Measurements from ENCODE around the gene KLHDC7A. TPM values are rescaled to one million over a fixed set of nuclear protein-coding genes. Genes with fewer than 3 reads are reported as not detected.
"Not testable (repeated sequence)": the region's sequence is repeated elsewhere in the genome, so short reads cannot be mapped to it uniquely, and the experiment has no call there.

KLHDC7A gene
- total and polyA plus RNA-seq, 2 experiments from 2014 or later, result not detected

DNA sequence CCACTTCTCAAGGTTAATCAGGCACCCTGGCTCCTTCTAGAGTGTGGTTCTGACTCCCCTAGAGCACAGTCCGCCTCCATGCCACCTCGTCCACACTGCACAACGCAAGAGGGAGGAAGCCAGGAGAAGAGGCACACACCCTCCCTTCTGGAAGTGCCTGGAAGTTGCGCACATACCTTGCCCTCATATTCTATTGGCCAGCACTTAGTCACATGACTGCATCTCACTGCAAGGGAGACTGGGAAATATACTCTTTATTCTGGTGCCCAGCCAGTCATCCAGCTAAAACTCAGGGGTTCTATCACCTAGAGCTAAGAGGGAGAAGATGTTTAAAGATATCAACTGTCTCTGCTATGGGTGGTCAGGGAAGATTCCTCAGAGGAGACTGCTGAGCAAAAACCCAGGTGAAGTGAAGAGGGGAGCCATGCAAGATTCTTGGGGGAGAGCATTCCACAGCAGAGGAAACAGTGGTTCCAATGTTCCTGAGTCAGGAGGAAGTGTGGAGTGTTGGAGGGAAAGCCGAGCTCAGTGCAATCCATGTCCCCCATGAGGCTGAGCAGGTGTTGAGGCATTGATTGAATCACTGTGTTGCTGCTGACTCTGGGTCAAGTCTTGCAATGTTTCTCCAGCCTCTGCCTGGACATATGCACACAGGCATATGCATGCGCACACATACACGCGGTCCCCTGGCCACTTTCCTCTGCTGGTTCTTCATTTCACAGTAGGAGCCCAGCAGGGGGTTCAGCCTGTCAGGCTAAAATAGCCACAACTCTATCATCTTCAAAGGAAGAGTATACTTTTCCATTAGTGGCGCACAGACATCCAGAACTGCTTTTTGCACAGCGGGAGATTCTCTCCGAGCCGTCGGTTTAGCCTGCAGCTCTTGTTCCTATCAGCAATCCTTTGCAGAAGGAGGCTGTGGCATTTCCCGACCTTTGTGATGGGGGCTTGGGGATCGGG, 22.3 kb upstream of the KLHDC7A start:
- Histone ChIP-seq H3F3A (ENCODE audit: insufficient read depth) (no peaks in the 10 kb centered on the region), H3K4me1 (ENCODE audit: insufficient read depth) (no peaks in the 10 kb centered on the region), H4K20me1 (ENCODE audit: insufficient read depth) (no peaks in the 10 kb centered on the region), H3K9me3 (ENCODE audit: low read depth) (no peaks in the 10 kb centered on the region), H2AFZ (no peak overlapping the region), H3K36me3 (ENCODE audit: low read depth) (no peaks in the 10 kb centered on the region), H3K4me3 (no peak overlapping the region), H3K79me2 (ENCODE audit: insufficient read depth) (no peaks in the 10 kb centered on the region), H3K9me2 (ENCODE audit: insufficient read depth) (no peaks in the 10 kb centered on the region), H3K27ac (no peak overlapping the region), H3K4me2 (ENCODE audit: unreplicated experiment) (no peak overlapping the region), H3K9ac (no peak overlapping the region), H3K27me3 (replicated peaks; ENCODE audit: insufficient read depth) (no peaks in the 10 kb centered on the region)
- in situ Hi-C loops (cut with MboI), result no loop called here
- 39 to 47% methylated on average over 15 of the region's 15 CpGs for WGBS, 2 experiments (ENCODE audit: low coverage in 1 of 2, low lambda C conversion rate in 2 of 2, missing lambda C conversion rate in 2 of 2)
- no peak for DNase-seq
- TF ChIP-seq EZH2 (IDR thresholded peaks at IDR 0.05; ENCODE audit: insufficient read depth, poor library complexity, severe bottlenecking), result no peak

DNA sequence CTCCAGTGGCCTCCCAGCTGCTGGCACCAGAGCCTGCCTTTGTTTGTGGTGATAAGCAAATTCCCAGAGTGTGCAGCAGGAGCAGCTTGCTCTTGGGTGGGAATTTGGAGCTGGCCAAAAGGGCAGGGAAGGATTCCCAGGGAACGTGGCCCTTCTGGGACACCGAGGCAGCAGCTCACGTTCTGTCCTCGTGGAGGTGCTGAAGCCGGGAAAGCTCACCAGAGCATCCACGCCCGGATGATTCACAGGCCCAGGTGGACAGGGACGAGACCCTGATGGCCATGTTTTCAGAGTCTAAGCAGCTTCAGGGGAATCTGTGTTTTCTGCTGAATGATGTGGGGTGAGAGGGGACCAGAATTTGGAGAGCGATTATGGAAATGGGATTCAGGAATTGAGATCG, 19.1 kb upstream of the KLHDC7A start:
- no peak overlapping the region for H2AFZ ChIP-seq
- no peaks in the 10 kb centered on the region for H3F3A ChIP-seq (ENCODE audit: insufficient read depth)
- TF ChIP-seq EZH2 (IDR thresholded peaks at IDR 0.05; ENCODE audit: insufficient read depth, poor library complexity, severe bottlenecking) (no peak), EZH2phosphoT487 (IDR thresholded peaks at IDR 0.05; ENCODE audit: insufficient read depth, low read depth) (no peak)
- H3K9me3 ChIP-seq (ENCODE audit: low read depth), result no peaks in the 10 kb centered on the region
- in situ Hi-C loops (cut with MboI), result no loop called here
- WGBS, 2 experiments (ENCODE audit: low coverage in 1 of 2, low lambda C conversion rate in 2 of 2, missing lambda C conversion rate in 2 of 2), result 49 to 57% methylated on average over 9 to 10 of the region's 10 CpGs
- no peaks in the 10 kb centered on the region for H3K9me2 ChIP-seq (ENCODE audit: insufficient read depth)
- no peaks in the 10 kb centered on the region for H3K4me1 ChIP-seq (ENCODE audit: insufficient read depth)
- no peak overlapping the region for H3K4me3 ChIP-seq
- no peaks in the 10 kb centered on the region for H3K79me2 ChIP-seq (ENCODE audit: insufficient read depth)
- DNase-seq, result no peak
- no peaks in the 10 kb centered on the region for H3K27me3 ChIP-seq (replicated peaks; ENCODE audit: insufficient read depth)
- no peaks in the 10 kb centered on the region for H4K20me1 ChIP-seq (ENCODE audit: insufficient read depth)
- no peak overlapping the region for H3K9ac ChIP-seq
- H3K27ac ChIP-seq, result no peak overlapping the region
- H3K4me2 ChIP-seq (ENCODE audit: unreplicated experiment), result no peak overlapping the region
- no peaks in the 10 kb centered on the region for H3K36me3 ChIP-seq (ENCODE audit: low read depth)

DNA sequence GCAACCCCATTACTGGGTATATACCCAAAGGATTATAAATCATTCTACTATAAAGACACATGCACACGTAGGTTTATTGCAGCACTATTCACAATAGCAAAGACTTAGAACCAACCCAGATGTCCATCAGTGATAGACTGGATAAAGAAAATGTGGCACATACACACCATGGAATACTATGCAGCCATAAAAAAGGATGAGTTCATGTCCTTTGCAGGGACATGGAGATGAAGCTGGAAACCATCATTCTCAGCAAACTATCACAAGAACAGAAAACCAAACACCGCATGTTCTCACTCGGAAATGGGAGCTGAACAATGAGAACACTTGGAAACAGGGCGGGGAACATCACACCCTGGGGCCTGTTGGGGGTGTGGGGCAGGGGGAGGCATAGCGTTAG, 18.2 kb upstream of the KLHDC7A start:
- WGBS, 2 experiments (ENCODE audit: low coverage in 1 of 2, low lambda C conversion rate in 2 of 2, missing lambda C conversion rate in 2 of 2), result 40% methylated on average over 5 of the region's 5 CpGs
- DNase-seq; H2AFZ ChIP-seq; in situ Hi-C loops (cut with MboI); H3K27ac ChIP-seq; H3F3A ChIP-seq (ENCODE audit: insufficient read depth); H3K4me1 ChIP-seq (ENCODE audit: insufficient read depth); H3K27me3 ChIP-seq (replicated peaks; ENCODE audit: insufficient read depth); H3K36me3 ChIP-seq (ENCODE audit: low read depth); H3K9ac ChIP-seq; H3K79me2 ChIP-seq (ENCODE audit: insufficient read depth); H3K9me2 ChIP-seq (ENCODE audit: insufficient read depth); H3K4me3 ChIP-seq; H3K4me2 ChIP-seq (ENCODE audit: unreplicated experiment); H3K9me3 ChIP-seq (ENCODE audit: low read depth); H4K20me1 ChIP-seq (ENCODE audit: insufficient read depth): not testable (repeated sequence)

DNA sequence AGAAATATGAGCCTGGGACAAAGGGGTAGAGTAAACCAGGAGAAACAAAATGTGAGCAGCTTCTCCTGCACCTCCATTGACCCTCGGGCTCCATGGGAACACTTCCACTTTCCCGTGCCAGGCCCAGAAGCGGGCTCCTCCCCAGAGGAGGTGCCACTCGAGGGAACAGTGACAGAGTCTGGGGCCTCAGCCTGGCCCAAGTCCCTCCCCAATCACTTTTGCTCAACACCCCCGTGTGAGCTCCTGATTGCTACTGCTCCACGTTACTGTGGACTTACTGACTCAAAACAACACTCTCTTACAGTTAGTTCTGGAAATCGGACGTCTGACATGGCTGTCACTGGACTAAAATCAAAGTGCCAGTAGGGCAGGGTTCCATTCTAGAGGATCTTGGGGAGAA, 17.7 kb upstream of the KLHDC7A start:
- no peak for TF ChIP-seq EZH2 (IDR thresholded peaks at IDR 0.05; ENCODE audit: insufficient read depth, poor library complexity, severe bottlenecking)
- TF ChIP-seq EZH2phosphoT487 (IDR thresholded peaks at IDR 0.05; ENCODE audit: insufficient read depth, low read depth), result no peak
- no peaks in the 10 kb centered on the region for H3F3A ChIP-seq (ENCODE audit: insufficient read depth)
- H3K4me1 ChIP-seq (ENCODE audit: insufficient read depth), result no peaks in the 10 kb centered on the region
- no peak for DNase-seq
- H3K4me2 ChIP-seq (ENCODE audit: unreplicated experiment), result no peak overlapping the region
- H3K9me3 ChIP-seq (ENCODE audit: low read depth), result no peaks in the 10 kb centered on the region
- no peak overlapping the region for H3K27ac ChIP-seq
- no peak overlapping the region for H3K9ac ChIP-seq
- no peaks in the 10 kb centered on the region for H4K20me1 ChIP-seq (ENCODE audit: insufficient read depth)
- 48 to 50% methylated on average over 8 of the region's 8 CpGs for WGBS, 2 experiments (ENCODE audit: low coverage in 1 of 2, low lambda C conversion rate in 2 of 2, missing lambda C conversion rate in 2 of 2)
- in situ Hi-C loops (cut with MboI), result no loop called here
- H2AFZ ChIP-seq, result no peak overlapping the region
- H3K79me2 ChIP-seq (ENCODE audit: insufficient read depth), result no peaks in the 10 kb centered on the region
- no peaks in the 10 kb centered on the region for H3K36me3 ChIP-seq (ENCODE audit: low read depth)
- H3K27me3 ChIP-seq (replicated peaks; ENCODE audit: insufficient read depth), result no peaks in the 10 kb centered on the region
- no peak overlapping the region for H3K4me3 ChIP-seq
- H3K9me2 ChIP-seq (ENCODE audit: insufficient read depth), result no peaks in the 10 kb centered on the region

Data from GM23248 (cell line).